ENCODE data around the gene KRT74.

- TF ChIP-seq, protein P1, sequence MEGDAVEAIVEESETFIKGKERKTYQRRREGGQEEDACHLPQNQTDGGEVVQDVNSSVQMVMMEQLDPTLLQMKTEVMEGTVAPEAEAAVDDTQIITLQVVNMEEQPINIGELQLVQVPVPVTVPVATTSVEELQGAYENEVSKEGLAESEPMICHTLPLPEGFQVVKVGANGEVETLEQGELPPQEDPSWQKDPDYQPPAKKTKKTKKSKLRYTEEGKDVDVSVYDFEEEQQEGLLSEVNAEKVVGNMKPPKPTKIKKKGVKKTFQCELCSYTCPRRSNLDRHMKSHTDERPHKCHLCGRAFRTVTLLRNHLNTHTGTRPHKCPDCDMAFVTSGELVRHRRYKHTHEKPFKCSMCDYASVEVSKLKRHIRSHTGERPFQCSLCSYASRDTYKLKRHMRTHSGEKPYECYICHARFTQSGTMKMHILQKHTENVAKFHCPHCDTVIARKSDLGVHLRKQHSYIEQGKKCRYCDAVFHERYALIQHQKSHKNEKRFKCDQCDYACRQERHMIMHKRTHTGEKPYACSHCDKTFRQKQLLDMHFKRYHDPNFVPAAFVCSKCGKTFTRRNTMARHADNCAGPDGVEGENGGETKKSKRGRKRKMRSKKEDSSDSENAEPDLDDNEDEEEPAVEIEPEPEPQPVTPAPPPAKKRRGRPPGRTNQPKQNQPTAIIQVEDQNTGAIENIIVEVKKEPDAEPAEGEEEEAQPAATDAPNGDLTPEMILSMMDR (IDR thresholded peaks at IDR 0.05 in 4 of 5, conservative IDR thresholded peaks at IDR 0.05 in 1 of 5): no peak
- no peak for TF ChIP-seq POLR2A (IDR thresholded peaks at IDR 0.05)
Measured at GRCh38 chr12:52521175-52521567, 52.5 kb downstream of the KRT74 start.
